ENCODE results near the gene OR1J2.

The OR1J2 gene

GRCh38 chr9:122510502-122510901 lies at the start of gene OR1J2:
OR1J2 (plus strand) TSS chr9:122510802; CDS start chr9:122510802, 0 bp downstream.
- Mint-ChIP-seq H3K4me3 (no peak within 1 kb of the TSS), H3K27me3 (peaks cover 21% of the 10 kb centered on the region), H3K36me3 (no peaks in the 10 kb centered on the region), H3K27ac (no peak within 1 kb of the TSS), H3K9me3 (no peaks in the 10 kb centered on the region), H3K4me1 (no peaks in the 10 kb centered on the region)
- DNase-seq (ENCODE audit: low spot score in 2 of 2): no peak
- no peak for ATAC-seq (ENCODE audit: low read depth)

GRCh38 chr9:122463828-122464632 lies 46.6 kb upstream of the OR1J2 start:
- ATAC-seq (ENCODE audit: low read depth) (peak; percentile 51), DNase-seq (ENCODE audit: low spot score in 2 of 2) (no peak)
- H3K4me1 Mint-ChIP-seq: peaks cover 6% of the 10 kb centered on the region
- peaks cover 6% of the 10 kb centered on the region for H3K27me3 Mint-ChIP-seq
- H3K36me3 Mint-ChIP-seq: no peaks in the 10 kb centered on the region
- H3K9me3 Mint-ChIP-seq: peaks cover 1% of the 10 kb centered on the region
- peak overlapping the region; percentile 89 for H3K27ac Mint-ChIP-seq
- peak overlapping the region; percentile 85 for H3K4me3 Mint-ChIP-seq

GRCh38 chr9:122464633-122465567 lies 45.7 kb upstream of the OR1J2 start:
- peaks cover 1% of the 10 kb centered on the region for H3K9me3 Mint-ChIP-seq
- H3K4me1 Mint-ChIP-seq: peaks cover 6% of the 10 kb centered on the region
- peaks cover 11% of the 10 kb centered on the region for H3K27me3 Mint-ChIP-seq
- ATAC-seq (ENCODE audit: low read depth) (peak; percentile 81), DNase-seq (ENCODE audit: low spot score in 2 of 2) (peak; percentile 59 to 67)
- H3K36me3 Mint-ChIP-seq: no peaks in the 10 kb centered on the region
- H3K4me3 Mint-ChIP-seq: peak overlapping the region; percentile 85
- peak overlapping the region; percentile 89 for H3K27ac Mint-ChIP-seq

- Mint-ChIP-seq H3K4me1 (peaks cover 6% of the 10 kb centered on the region), H3K9me3 (no peaks in the 10 kb centered on the region), H3K27me3 (peaks cover 9% of the 10 kb centered on the region), H3K36me3 (no peaks in the 10 kb centered on the region), H3K4me3 (no peak overlapping the region), H3K27ac (no peak overlapping the region)
- no peak for DNase-seq (ENCODE audit: low spot score in 2 of 2)
- no peak for ATAC-seq (ENCODE audit: low read depth)
Observed at GRCh38 chr9:122466456-122466855, 44.1 kb upstream of the OR1J2 start.

- Mint-ChIP-seq H3K27me3 (peaks cover 12% of the 10 kb centered on the region), H3K27ac (no peak overlapping the region), H3K4me1 (peaks cover 6% of the 10 kb centered on the region), H3K4me3 (no peak overlapping the region), H3K9me3 (no peaks in the 10 kb centered on the region), H3K36me3 (no peaks in the 10 kb centered on the region)
- no peak for DNase-seq (ENCODE audit: low spot score in 2 of 2)
- ATAC-seq (ENCODE audit: low read depth): no peak
Observed at GRCh38 chr9:122468735-122469134, 41.9 kb upstream of the OR1J2 start.

GRCh38 chr9:122474561-122474960 lies 36.0 kb upstream of the OR1J2 start:
- H3K36me3 Mint-ChIP-seq: no peaks in the 10 kb centered on the region

GRCh38 chr9:122475717-122476116 lies 34.9 kb upstream of the OR1J2 start:
- peaks cover 8% of the 10 kb centered on the region for H3K27me3 Mint-ChIP-seq
- no peaks in the 10 kb centered on the region for H3K36me3 Mint-ChIP-seq
- H3K4me3 Mint-ChIP-seq: no peak overlapping the region
- no peaks in the 10 kb centered on the region for H3K9me3 Mint-ChIP-seq
- ATAC-seq (ENCODE audit: low read depth): no peak
- H3K4me1 Mint-ChIP-seq: no peaks in the 10 kb centered on the region
- H3K27ac Mint-ChIP-seq: no peak overlapping the region
- no peak for DNase-seq (ENCODE audit: low spot score in 2 of 2)

More at GRCh38 chr9:122474561-122474960, 36.0 kb upstream of the OR1J2 start:
- H3K4me1 Mint-ChIP-seq: no peaks in the 10 kb centered on the region
- no peak for DNase-seq (ENCODE audit: low spot score in 2 of 2)
- H3K27ac Mint-ChIP-seq: no peak overlapping the region
- no peak overlapping the region for H3K4me3 Mint-ChIP-seq
- no peaks in the 10 kb centered on the region for H3K9me3 Mint-ChIP-seq
- ATAC-seq (ENCODE audit: low read depth): no peak
- H3K27me3 Mint-ChIP-seq: peaks cover 9% of the 10 kb centered on the region

- Mint-ChIP-seq H3K27ac (no peak overlapping the region), H3K4me3 (no peak overlapping the region), H3K9me3 (no peaks in the 10 kb centered on the region), H3K4me1 (no peaks in the 10 kb centered on the region), H3K27me3 (peaks cover 8% of the 10 kb centered on the region), H3K36me3 (no peaks in the 10 kb centered on the region)
- no peak for DNase-seq (ENCODE audit: low spot score in 2 of 2)
- ATAC-seq (ENCODE audit: low read depth): no peak
Observed at GRCh38 chr9:122477346-122477745, 33.3 kb upstream of the OR1J2 start.

- ATAC-seq (ENCODE audit: low read depth): no peak
- no peak for DNase-seq (ENCODE audit: low spot score in 2 of 2)
- no peak within 1 kb of the TSS for H3K4me3 Mint-ChIP-seq
- peaks cover 8% of the 10 kb centered on the region for H3K27me3 Mint-ChIP-seq
- no peaks in the 10 kb centered on the region for H3K4me1 Mint-ChIP-seq
- no peaks in the 10 kb centered on the region for H3K36me3 Mint-ChIP-seq
- H3K27ac Mint-ChIP-seq: no peak within 1 kb of the TSS
- H3K9me3 Mint-ChIP-seq: no peaks in the 10 kb centered on the region
Observed at GRCh38 chr9:122477826-122478225, 32.8 kb upstream of the OR1J2 start, which contains the start of gene OR1J1. OR1J1 (minus strand) TSS chr9:122477926; CDS start chr9:122477926, 0 bp downstream.

- DNase-seq (ENCODE audit: low spot score in 2 of 2) (no peak), ATAC-seq (ENCODE audit: low read depth) (no peak)
- no peak overlapping the region for H3K4me3 Mint-ChIP-seq
- H3K27me3 Mint-ChIP-seq: peaks cover 5% of the 10 kb centered on the region
- H3K36me3 Mint-ChIP-seq: no peaks in the 10 kb centered on the region
- H3K4me1 Mint-ChIP-seq: no peaks in the 10 kb centered on the region
- no peak overlapping the region for H3K27ac Mint-ChIP-seq
- no peaks in the 10 kb centered on the region for H3K9me3 Mint-ChIP-seq
Observed at GRCh38 chr9:122479062-122479461, 31.5 kb upstream of the OR1J2 start.

GRCh38 chr9:122498883-122499288 lies 11.7 kb upstream of the OR1J2 start:
- Mint-ChIP-seq H3K9me3 (peaks cover 3% of the 10 kb centered on the region), H3K4me3 (no peak overlapping the region), H3K4me1 (no peaks in the 10 kb centered on the region), H3K36me3 (peaks cover 2% of the 10 kb centered on the region), H3K27me3 (peaks cover 14% of the 10 kb centered on the region), H3K27ac (no peak overlapping the region)
- ATAC-seq (ENCODE audit: low read depth) (no peak), DNase-seq (ENCODE audit: low spot score in 2 of 2) (peak; percentile 5 to 27)

- H3K9me3 Mint-ChIP-seq: no peaks in the 10 kb centered on the region
- H3K36me3 Mint-ChIP-seq: no peaks in the 10 kb centered on the region
- H3K4me1 Mint-ChIP-seq: no peaks in the 10 kb centered on the region
- ATAC-seq (ENCODE audit: low read depth) (no peak), DNase-seq (ENCODE audit: low spot score in 2 of 2) (no peak)
- H3K27me3 Mint-ChIP-seq: peaks cover 23% of the 10 kb centered on the region
- H3K27ac Mint-ChIP-seq: no peak overlapping the region
- no peak overlapping the region for H3K4me3 Mint-ChIP-seq
Observed at GRCh38 chr9:122506964-122507363, 3.6 kb upstream of the OR1J2 start.

GRCh38 chr9:122518226-122518625 lies 7.6 kb downstream of the OR1J2 start:
- Mint-ChIP-seq H3K27ac (no peak overlapping the region), H3K36me3 (no peaks in the 10 kb centered on the region), H3K27me3 (peaks cover 5% of the 10 kb centered on the region), H3K9me3 (no peaks in the 10 kb centered on the region), H3K4me3 (no peak overlapping the region), H3K4me1 (no peaks in the 10 kb centered on the region)
- DNase-seq (ENCODE audit: low spot score in 2 of 2) (no peak), ATAC-seq (ENCODE audit: low read depth) (no peak)

GRCh38 chr9:122518841-122519240 lies 8.2 kb downstream of the OR1J2 start, which contains the start of gene OR1J4:
OR1J4 (plus strand) TSS chr9:122519141; CDS start chr9:122519141, 0 bp downstream.
- Mint-ChIP-seq H3K36me3 (no peaks in the 10 kb centered on the region), H3K27ac (no peak within 1 kb of the TSS)

More at GRCh38 chr9:122518841-122519240, 8.2 kb downstream of the OR1J2 start, which contains the start of gene OR1J4:
- Mint-ChIP-seq H3K4me1 (no peaks in the 10 kb centered on the region), H3K4me3 (no peak within 1 kb of the TSS), H3K27me3 (peaks cover 7% of the 10 kb centered on the region), H3K9me3 (no peaks in the 10 kb centered on the region)
- DNase-seq (ENCODE audit: low spot score in 2 of 2): no peak
- no peak for ATAC-seq (ENCODE audit: low read depth)
